RWPE2 (cell line): ENCODE measurements around the gene LCMT1.

Source experiments
- ATAC-seq: fragments of 200-7000 bp; cut with Tn5 transposase; 3 replicates; pipeline ENCODE4 v1.9.1; 2021; ENCODE audit warnings: low read depth
- DNase-seq: peaks from one replicate; pipeline ENCODE4 v3.0.0-alpha.2; 2020; ENCODE audit warnings: low spot score
- H3K27ac ChIP-seq: fragments of 450-650 bp; 2 replicates; pipeline ENCODE4 v1.5.1; 2017; ENCODE audit warnings: mild to moderate bottlenecking; ENCODE audit not compliant: poor library complexity, severe bottlenecking
- H3K27me3 ChIP-seq: fragments of 250-450 bp; sonication (Bioruptor Pico); 2 replicates; pipeline ENCODE4 v1.5.1; 2021; ENCODE audit warnings: mild to moderate bottlenecking, moderate library complexity; ENCODE audit not compliant: insufficient read depth, poor library complexity, severe bottlenecking
- H3K36me3 ChIP-seq: fragments of 250-450 bp; sonication (Bioruptor Pico); 2 replicates; pipeline ENCODE4 v1.5.1; 2020; ENCODE audit warnings: low read depth, mild to moderate bottlenecking, moderate library complexity
- H3K4me1 ChIP-seq: fragments of 250-450 bp; sonication (Bioruptor Pico); 2 replicates; pipeline ENCODE4 v1.5.1; 2021; ENCODE audit warnings: mild to moderate bottlenecking, moderate library complexity; ENCODE audit not compliant: insufficient read depth, poor library complexity, severe bottlenecking
- H3K4me3 ChIP-seq: fragments of 250-450 bp; sonication (Bioruptor Pico); 2 replicates; pipeline ENCODE4 v1.5.1; 2021; ENCODE audit warnings: mild to moderate bottlenecking, moderate library complexity; ENCODE audit not compliant: severe bottlenecking
- H3K9me3 ChIP-seq: fragments of 250-450 bp; sonication (Bioruptor Pico); 2 replicates; pipeline ENCODE4 v1.5.1; 2021; ENCODE audit warnings: mild to moderate bottlenecking, moderate library complexity; ENCODE audit not compliant: severe bottlenecking
- TF ChIP-seq, protein P1 (sequence below): fragments of 450-650 bp; IDR thresholded peaks from one replicate; pipeline ENCODE4 v1.5.1; 2017; ENCODE audit warnings: mild to moderate bottlenecking, moderate library complexity; ENCODE audit not compliant: poor library complexity, severe bottlenecking

LCMT1 gene

DNA sequence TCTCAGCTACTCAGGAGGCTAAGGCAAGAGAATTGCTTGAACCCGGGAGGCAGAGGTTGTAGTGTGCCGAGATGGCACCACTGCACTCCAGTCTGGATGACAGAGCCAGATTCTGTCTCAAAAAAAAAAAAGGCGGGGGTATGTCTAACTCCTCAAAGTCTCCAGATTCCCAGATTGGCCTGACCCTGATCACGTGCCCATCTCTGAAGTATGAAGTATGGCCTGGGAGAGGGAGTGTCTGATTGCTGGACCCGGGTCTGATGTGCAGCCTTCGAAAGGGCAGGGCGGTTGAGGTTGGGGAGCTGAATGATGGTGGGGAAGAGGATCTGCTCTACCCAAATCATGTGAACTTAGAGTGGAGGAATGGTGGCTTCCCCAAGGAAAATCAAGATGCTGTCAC, 87.9 kb downstream of the LCMT1 start:
- H3K27me3 ChIP-seq: no peaks in the 10 kb centered on the region
- H3K9me3 ChIP-seq: no peaks in the 10 kb centered on the region
- TF ChIP-seq, protein P1, sequence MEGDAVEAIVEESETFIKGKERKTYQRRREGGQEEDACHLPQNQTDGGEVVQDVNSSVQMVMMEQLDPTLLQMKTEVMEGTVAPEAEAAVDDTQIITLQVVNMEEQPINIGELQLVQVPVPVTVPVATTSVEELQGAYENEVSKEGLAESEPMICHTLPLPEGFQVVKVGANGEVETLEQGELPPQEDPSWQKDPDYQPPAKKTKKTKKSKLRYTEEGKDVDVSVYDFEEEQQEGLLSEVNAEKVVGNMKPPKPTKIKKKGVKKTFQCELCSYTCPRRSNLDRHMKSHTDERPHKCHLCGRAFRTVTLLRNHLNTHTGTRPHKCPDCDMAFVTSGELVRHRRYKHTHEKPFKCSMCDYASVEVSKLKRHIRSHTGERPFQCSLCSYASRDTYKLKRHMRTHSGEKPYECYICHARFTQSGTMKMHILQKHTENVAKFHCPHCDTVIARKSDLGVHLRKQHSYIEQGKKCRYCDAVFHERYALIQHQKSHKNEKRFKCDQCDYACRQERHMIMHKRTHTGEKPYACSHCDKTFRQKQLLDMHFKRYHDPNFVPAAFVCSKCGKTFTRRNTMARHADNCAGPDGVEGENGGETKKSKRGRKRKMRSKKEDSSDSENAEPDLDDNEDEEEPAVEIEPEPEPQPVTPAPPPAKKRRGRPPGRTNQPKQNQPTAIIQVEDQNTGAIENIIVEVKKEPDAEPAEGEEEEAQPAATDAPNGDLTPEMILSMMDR: no peak
- H3K27ac ChIP-seq: no peak overlapping the region
- no peak overlapping the region for H3K4me3 ChIP-seq
- H3K4me1 ChIP-seq: no peaks in the 10 kb centered on the region
- ATAC-seq: no peak
- DNase-seq: no peak
- no peaks in the 10 kb centered on the region for H3K36me3 ChIP-seq

DNA sequence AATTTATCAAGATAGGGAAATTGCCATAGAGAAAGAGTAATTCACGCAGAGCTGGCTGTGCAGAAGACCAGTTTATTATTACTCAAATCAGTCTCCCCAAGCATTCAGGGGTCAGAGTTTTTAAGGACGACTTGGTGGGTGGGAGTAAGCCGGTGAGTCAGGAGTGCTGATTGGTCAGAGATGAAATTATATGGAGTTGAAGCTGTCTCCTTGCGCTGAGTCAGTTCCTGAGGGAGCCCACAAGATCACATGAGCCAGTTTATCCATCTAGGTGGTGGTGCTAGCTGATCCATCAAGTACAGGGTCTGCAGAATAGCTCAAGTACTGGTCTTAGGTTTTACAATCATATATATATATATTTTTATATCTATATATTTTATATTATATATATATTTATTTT, 99.2 kb downstream of the LCMT1 start:
- H3K4me1 ChIP-seq: no peaks in the 10 kb centered on the region
- no peaks in the 10 kb centered on the region for H3K27me3 ChIP-seq
- H3K4me3 ChIP-seq: no peak overlapping the region
- H3K9me3 ChIP-seq: no peaks in the 10 kb centered on the region
- ATAC-seq: peak; percentile 51; the same call in 2 of the 3 replicates
- no peaks in the 10 kb centered on the region for H3K36me3 ChIP-seq
- TF ChIP-seq, protein P1: no peak
- DNase-seq: no peak
- no peak overlapping the region for H3K27ac ChIP-seq

DNA sequence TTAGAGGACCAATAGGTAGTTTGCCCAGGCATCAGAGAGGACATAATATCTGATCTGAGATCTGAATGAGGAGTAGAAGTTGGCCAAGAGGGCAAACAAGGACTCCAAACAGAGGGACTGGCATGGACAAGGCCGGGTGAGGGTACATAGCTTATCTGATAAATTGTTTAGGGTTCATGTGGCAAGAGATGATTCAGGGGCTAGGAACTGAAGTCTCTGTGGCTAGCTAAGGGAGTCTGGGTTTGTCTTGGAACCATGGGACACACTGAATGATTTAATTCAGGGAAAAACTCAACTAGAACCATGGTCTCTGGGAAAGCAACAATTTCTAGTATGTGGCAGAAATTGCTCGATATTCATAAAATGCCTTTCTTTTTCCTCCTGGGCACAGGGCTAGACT, 101.1 kb downstream of the LCMT1 start:
- TF ChIP-seq, protein P1: no peak
- no peak for ATAC-seq

DNA sequence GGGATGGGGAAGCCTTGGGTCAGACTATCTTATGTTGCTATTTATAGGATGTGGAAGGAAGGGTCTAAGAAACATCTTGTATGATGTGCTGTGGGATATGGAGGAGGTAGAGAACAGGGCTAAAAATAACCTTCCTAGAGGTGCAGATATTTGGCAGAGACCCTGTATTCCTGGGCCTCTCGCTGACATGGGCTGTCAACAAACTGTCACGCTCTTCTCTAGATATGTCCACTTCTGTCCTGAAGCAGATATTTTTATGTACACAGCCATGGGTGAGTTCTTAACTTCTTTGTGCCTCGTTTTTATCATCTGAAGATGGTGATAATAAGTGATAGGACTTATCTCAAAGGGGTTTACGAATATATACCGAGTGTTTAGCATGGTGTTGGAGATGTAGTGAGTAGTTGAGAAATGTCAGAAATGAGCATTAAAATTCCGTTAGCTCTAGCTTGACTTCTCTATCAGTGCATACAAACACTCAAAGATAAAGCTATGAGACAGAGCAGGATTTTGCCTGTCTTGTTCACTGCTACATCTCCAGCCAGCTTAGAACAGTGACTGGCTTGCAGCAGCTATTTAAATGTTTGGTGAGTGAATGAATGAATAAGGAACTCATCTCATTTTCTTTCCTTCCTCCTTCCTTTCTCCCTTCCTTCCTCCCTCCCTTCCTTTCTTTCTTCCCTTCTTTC, 102.3 kb downstream of the LCMT1 start:
- Histone ChIP-seq H3K27me3 (peaks cover 3% of the 10 kb centered on the region), H3K4me1 (no peaks in the 10 kb centered on the region), H3K36me3 (no peaks in the 10 kb centered on the region), H3K9me3 (no peaks in the 10 kb centered on the region), H3K27ac (no peak overlapping the region), H3K4me3 (no peak overlapping the region)
- DNase-seq: no peak
- TF ChIP-seq, protein P1: no peak
- ATAC-seq: no peak

More for the DNA sequence above, 101.1 kb downstream of the LCMT1 start:
- H3K4me1 ChIP-seq: no peaks in the 10 kb centered on the region
- no peak overlapping the region for H3K27ac ChIP-seq
- H3K9me3 ChIP-seq: no peaks in the 10 kb centered on the region
- peaks cover 3% of the 10 kb centered on the region for H3K27me3 ChIP-seq
- H3K36me3 ChIP-seq: no peaks in the 10 kb centered on the region
- H3K4me3 ChIP-seq: no peak overlapping the region
- DNase-seq: no peak

DNA sequence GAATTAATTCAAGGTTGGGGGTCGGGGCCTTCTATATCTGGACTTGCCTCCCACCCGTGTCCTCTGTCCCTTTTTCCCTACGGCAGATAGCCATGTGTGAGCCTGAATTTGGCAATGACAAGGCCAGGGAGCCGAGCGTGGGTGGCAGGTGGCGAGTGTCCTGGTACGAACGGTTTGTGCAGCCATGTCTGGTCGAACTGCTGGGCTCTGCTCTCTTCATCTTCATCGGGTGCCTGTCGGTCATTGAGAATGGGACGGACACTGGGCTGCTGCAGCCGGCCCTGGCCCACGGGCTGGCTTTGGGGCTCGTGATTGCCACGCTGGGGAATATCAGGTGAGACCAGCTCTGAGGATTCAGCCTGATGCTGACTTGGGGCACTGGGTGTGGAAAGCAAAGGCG, 105.6 kb downstream of the LCMT1 start:
- TF ChIP-seq, protein P1: no peak
- Histone ChIP-seq H3K9me3 (no peaks in the 10 kb centered on the region), H3K4me1 (no peaks in the 10 kb centered on the region), H3K27ac (no peak overlapping the region), H3K4me3 (no peak overlapping the region), H3K27me3 (peaks cover 3% of the 10 kb centered on the region), H3K36me3 (no peaks in the 10 kb centered on the region)
- ATAC-seq (no peak), DNase-seq (no peak)
